HepG2 (cell line): ENCODE data around the gene NDUFAF8. TPM values are rescaled to one million over a fixed set of nuclear protein-coding genes. Genes with fewer than 3 reads are reported as not detected.

Experiments
- AHDC1 ChIP-seq: sonication (generic); formaldehyde crosslinking; IDR thresholded peaks from 2 replicates; pipeline ENCODE4 v1.5.1; 2020; ENCODE audit warnings: mild to moderate bottlenecking, missing genetic modification reagents, borderline replicate concordance
- ATF5 ChIP-seq: sonication (generic); formaldehyde crosslinking; IDR thresholded peaks from 2 replicates; pipeline ENCODE4 v1.4.0; 2020; ENCODE audit warnings: mild to moderate bottlenecking, low read depth, missing genetic modification reagents
- DNMT3B ChIP-seq: conservative IDR thresholded peaks from 2 replicates; pipeline ENCODE4 v1.6.1; 2016; ENCODE audit warnings: missing biosample characterization, control low read depth
- EED ChIP-seq: sonication (generic); formaldehyde crosslinking; IDR thresholded peaks from 2 replicates; pipeline ENCODE4 v1.5.0; 2020; ENCODE audit warnings: mild to moderate bottlenecking, missing genetic modification reagents
- HMGXB4 ChIP-seq, 2 experiments: sonication (generic) in 1 of 2; formaldehyde crosslinking in 1 of 2; IDR thresholded peaks; 2 replicates each; pipeline versions ENCODE4 v1.4.0 to v1.6.1; 2018 to 2020; ENCODE audit warnings: missing genetic modification reagents in 2 of 2, borderline replicate concordance in 1 of 2, low read depth in 1 of 2, mild to moderate bottlenecking in 1 of 2, missing biosample characterization in 1 of 2
- NR2F2 ChIP-seq: IDR thresholded peaks from 2 replicates; pipeline ENCODE4 v1.6.1; 2012; ENCODE audit warnings: low read depth, inconsistent platforms, borderline replicate concordance
- RFX1 ChIP-seq: fragments of 450-650 bp; IDR thresholded peaks from 2 replicates; pipeline ENCODE4 v1.6.1; 2017
- SATB2 ChIP-seq: sonication (generic); formaldehyde crosslinking; IDR thresholded peaks from 2 replicates; pipeline ENCODE4 v1.5.0; 2020; ENCODE audit warnings: missing genetic modification reagents
- TIGD3 ChIP-seq: sonication (generic); formaldehyde crosslinking; IDR thresholded peaks from 2 replicates; pipeline ENCODE4 v1.5.1; 2020; ENCODE audit warnings: mild to moderate bottlenecking, missing genetic modification reagents, borderline replicate concordance
- YEATS2 ChIP-seq: sonication (generic); formaldehyde crosslinking; IDR thresholded peaks from 2 replicates; pipeline ENCODE4 v1.4.0; 2020; ENCODE audit warnings: missing genetic modification reagents, borderline replicate concordance
- ZBTB39 ChIP-seq: sonication (generic); formaldehyde crosslinking; IDR thresholded peaks from 2 replicates; pipeline ENCODE4 v1.5.0; 2020; ENCODE audit warnings: missing genetic modification reagents
- ZNF121 ChIP-seq: sonication (generic); formaldehyde crosslinking; IDR thresholded peaks from 2 replicates; pipeline ENCODE4 v1.5.0; 2020; ENCODE audit warnings: mild to moderate bottlenecking, missing genetic modification reagents
- ZNF350 ChIP-seq: sonication (generic); formaldehyde crosslinking; IDR thresholded peaks from 2 replicates; pipeline ENCODE4 v1.4.0; 2020; ENCODE audit warnings: mild to moderate bottlenecking, low read depth, missing genetic modification reagents, borderline replicate concordance
- ZNF468 ChIP-seq: sonication (generic); formaldehyde crosslinking; IDR thresholded peaks from 2 replicates; pipeline ENCODE4 v1.8.0; 2022; ENCODE audit warnings: mild to moderate bottlenecking, moderate library complexity, missing genetic modification reagents
- ZNF484 ChIP-seq: sonication (generic); formaldehyde crosslinking; IDR thresholded peaks from 2 replicates; pipeline ENCODE4 v1.5.1; 2020; ENCODE audit warnings: mild to moderate bottlenecking, low read depth, missing genetic modification reagents, borderline replicate concordance
- ZNF510 ChIP-seq: sonication (generic); formaldehyde crosslinking; IDR thresholded peaks from 2 replicates; pipeline ENCODE4 v1.4.0; 2020; ENCODE audit warnings: low read depth, mild to moderate bottlenecking, missing genetic modification reagents
- ZNF556 ChIP-seq: sonication (generic); formaldehyde crosslinking; IDR thresholded peaks from 2 replicates; pipeline ENCODE4 v1.4.0; 2020; ENCODE audit warnings: mild to moderate bottlenecking, missing genetic modification reagents, borderline replicate concordance
- ZNF75D ChIP-seq: sonication (generic); formaldehyde crosslinking; IDR thresholded peaks from 2 replicates; pipeline ENCODE4 v1.8.1; 2023; ENCODE audit warnings: missing genetic modification reagents, mild to moderate bottlenecking, borderline replicate concordance
- polyA plus RNA-seq, 8 experiments: library from polyadenylated mRNA; depleted of rRNA in 3 of 8; stranded (reverse) in 7 of 8; unstranded in 1 of 8; fragments of >200 nt; fragmentation: Illumina TruSeq in 4 of 8; extraction: Trizol in 4 of 8; gene quantifications; 2 replicates each; pipeline versions ENCODE4 v1.2.1 to v1.2.3, GENCODE V29; 2011 to 2016; ENCODE audit warnings: low read depth in 4 of 8, missing spikeins in 1 of 8, mixed read lengths in 1 of 8; ENCODE audit not compliant: insufficient read depth in 1 of 8
- total RNA-seq, 5 experiments: library from RNA; depleted of rRNA; stranded (reverse); fragments of >200 nt; fragmentation: Illumina TruSeq; extraction: Trizol; gene quantifications; 2 replicates each; pipeline ENCODE4 v1.2.3, GENCODE V29; 2016; ENCODE audit warnings: low read depth in 1 of 5

The NDUFAF8 gene
- total and polyA plus RNA-seq, 2 of the 13 experiments (the other 11 are each of a cell fraction or from before 2014, with no cell fraction given), result 75.6 to 233 TPM

- TF ChIP-seq YEATS2 (no peak), ZNF121 (CRISPR knock-in tag) (no peak), ZBTB39 (no peak; the same call in 1 of the 2 replicates), EED (no peak), HMGXB4 (CRISPR knock-in tag; IDR thresholded peaks at IDR 0.05; ENCODE audit: borderline replicate concordance in 1 of 2, low read depth in 1 of 2) (no peak), NR2F2 (0 out of 2 replicates have a peak, but pooled peaks have one; percentile 10), RFX1 (no peak), ZNF556 (CRISPR knock-in tag) (no peak), ZNF350 (CRISPR knock-in tag) (no peak), DNMT3B (CRISPR knock-in tag) (no peak), ZNF75D (CRISPR knock-in tag) (no peak), TIGD3 (no peak), ATF5 (no peak; the same call in 1 of the 2 replicates), SATB2 (CRISPR knock-in tag) (no peak), ZNF510 (CRISPR knock-in tag) (no peak), AHDC1 (no peak), ZNF484 (CRISPR knock-in tag) (no peak), ZNF468 (CRISPR knock-in tag) (no peak)
These were observed 16.6 kb upstream of the NDUFAF8 start (continued) for GRCh38 chr17:81222620-81222905.
